Astrocyte of the spinal cord (primary cell): ENCODE results near the gene KCNE1.
"Not testable (repeated sequence)": the region's sequence is repeated elsewhere in the genome, so short reads cannot be mapped to it uniquely, and the experiment has no call there.

Experiments
- DNase-seq: peaks from one replicate; pipeline ENCODE4 v3.0.0; 2011; ENCODE audit warnings: low read depth, low spot score
- H3K4me3 ChIP-seq: 2 replicates; pipeline ENCODE4 v1.5.1; 2011; ENCODE audit warnings: low read depth, mild to moderate bottlenecking, low read length, moderate library complexity
- CTCF ChIP-seq: IDR thresholded peaks from 2 replicates; pipeline ENCODE4 v1.5.1; 2012; ENCODE audit warnings: low read depth, mild to moderate bottlenecking, low read length, inconsistent platforms
- in situ Hi-C: cut with HindIII; loops from 2 replicates; pipeline ENCODE4 v1.10.0; 2017; ENCODE audit warnings: low sequenced_read_pairs

KCNE1 gene

GRCh38 chr21:34511787-34512455 lies at the start of gene KCNE1:
TSS of gene KCNE1 (minus strand) at chr21:34512210. CDS start at chr21:34449634, 62,576 bp downstream.
- in situ Hi-C loops, result no loop called here
- no peak for DNase-seq
- no peak within 1 kb of the TSS for H3K4me3 ChIP-seq
- TF ChIP-seq CTCF, result no peak

GRCh38 chr21:34561806-34562205 lies 49.8 kb upstream of the KCNE1 start:
- TF ChIP-seq CTCF, result no peak
- in situ Hi-C loops, result no loop called here
- H3K4me3 ChIP-seq, result no peak overlapping the region
- no peak for DNase-seq

- in situ Hi-C loops, result no loop called here
- H3K4me3 ChIP-seq, result no peak overlapping the region
- TF ChIP-seq CTCF, result no peak
- DNase-seq, result no peak
Observed at GRCh38 chr21:34560609-34561008, 48.6 kb upstream of the KCNE1 start.

GRCh38 chr21:34560021-34560420 lies 48.0 kb upstream of the KCNE1 start:
- no peak overlapping the region for H3K4me3 ChIP-seq
- in situ Hi-C loops, result no loop called here
- TF ChIP-seq CTCF, result no peak
- no peak for DNase-seq

- TF ChIP-seq CTCF, result no peak
- no peak overlapping the region for H3K4me3 ChIP-seq
- in situ Hi-C loops, result no loop called here
- DNase-seq, result peak; percentile 66
Observed at GRCh38 chr21:34559089-34559631, 47.1 kb upstream of the KCNE1 start.

GRCh38 chr21:34558166-34558565 lies 46.2 kb upstream of the KCNE1 start:
- DNase-seq, result no peak
- in situ Hi-C loops, result no loop called here
- H3K4me3 ChIP-seq, result no peak overlapping the region
- TF ChIP-seq CTCF, result no peak

- no peak for DNase-seq
- in situ Hi-C loops, result no loop called here
- TF ChIP-seq CTCF, result no peak
- H3K4me3 ChIP-seq, result no peak overlapping the region
Observed at GRCh38 chr21:34557261-34557660, 45.3 kb upstream of the KCNE1 start.

- H3K4me3 ChIP-seq, in situ Hi-C loops, DNase-seq: not testable (repeated sequence)
Observed at GRCh38 chr21:34554670-34555069, 42.7 kb upstream of the KCNE1 start.
